ENCODE data around the gene RNASE7. TPM values are rescaled to one million over a fixed set of nuclear protein-coding genes. Genes with fewer than 3 reads are reported as not detected.
A peak's percentile ranks its signal among the peaks of the same experiment; 100 is the strongest.
"Not testable (repeated sequence)": the region's sequence is repeated elsewhere in the genome, so short reads cannot be mapped to it uniquely, and the experiment has no call there.

Gene RNASE7
- total RNA-seq, 1 donor from 2014 or later, result 12.1 TPM

- DNase-seq (ENCODE audit: low read depth), result peak; percentile 89
- Histone ChIP-seq H3K36me3 (ENCODE audit: control insufficient read depth, insufficient read depth, low read length) (peaks cover 18% of the 10 kb centered on the region), H3K4me3 (ENCODE audit: low read depth, low read length) (no peak within 1 kb of the TSS), H3K27me3 (ENCODE audit: control insufficient read depth, insufficient read depth, low read length) (no peaks in the 10 kb centered on the region)
- no peak for TF ChIP-seq CTCF (IDR thresholded peaks at IDR 0.05; ENCODE audit: insufficient read depth, low read length, severe bottlenecking)
- FAIRE-seq, result peak; percentile 43
Observed at GRCh38 chr14:20998674-20999366, 43.3 kb upstream of the RNASE7 start, which contains the start of gene SLC39A2. TSS of gene SLC39A2 (plus strand) at chr14:20999293. CDS start at chr14:20999447, 154 bp downstream.

- DNase-seq (ENCODE audit: low read depth), result no peak
- Histone ChIP-seq H3K36me3 (ENCODE audit: control insufficient read depth, insufficient read depth, low read length) (peaks cover 12% of the 10 kb centered on the region), H3K4me3 (ENCODE audit: low read depth, low read length) (no peak overlapping the region), H3K27me3 (ENCODE audit: control insufficient read depth, insufficient read depth, low read length) (no peaks in the 10 kb centered on the region)
- no peak for FAIRE-seq
- TF ChIP-seq CTCF (IDR thresholded peaks at IDR 0.05; ENCODE audit: insufficient read depth, low read length, severe bottlenecking), result no peak
Observed at GRCh38 chr14:20999591-20999990, 42.6 kb upstream of the RNASE7 start.

DNA sequence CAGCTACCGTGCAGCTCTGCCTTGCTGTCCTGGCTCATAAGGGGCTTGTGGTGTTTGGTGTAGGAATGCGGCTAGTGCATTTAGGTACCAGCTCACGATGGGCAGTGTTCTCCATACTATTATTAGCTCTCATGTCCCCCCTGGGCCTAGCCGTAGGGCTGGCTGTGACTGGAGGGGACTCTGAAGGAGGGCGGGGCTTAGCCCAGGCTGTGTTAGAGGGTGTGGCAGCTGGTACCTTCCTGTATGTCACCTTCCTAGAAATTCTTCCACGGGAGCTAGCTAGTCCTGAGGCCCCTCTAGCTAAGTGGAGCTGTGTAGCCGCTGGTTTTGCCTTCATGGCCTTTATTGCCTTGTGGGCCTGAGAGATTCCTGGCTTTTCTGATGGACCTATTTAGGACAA lies 40.9 kb upstream of the RNASE7 start:
- Histone ChIP-seq H3K4me3 (ENCODE audit: low read depth, low read length) (no peak overlapping the region), H3K27me3 (ENCODE audit: control insufficient read depth, insufficient read depth, low read length) (no peaks in the 10 kb centered on the region), H3K36me3 (ENCODE audit: control insufficient read depth, insufficient read depth, low read length) (peaks cover 2% of the 10 kb centered on the region)
- no peak for TF ChIP-seq CTCF (IDR thresholded peaks at IDR 0.05; ENCODE audit: insufficient read depth, low read length, severe bottlenecking)
- DNase-seq (ENCODE audit: low read depth) (no peak), FAIRE-seq (no peak)

DNA sequence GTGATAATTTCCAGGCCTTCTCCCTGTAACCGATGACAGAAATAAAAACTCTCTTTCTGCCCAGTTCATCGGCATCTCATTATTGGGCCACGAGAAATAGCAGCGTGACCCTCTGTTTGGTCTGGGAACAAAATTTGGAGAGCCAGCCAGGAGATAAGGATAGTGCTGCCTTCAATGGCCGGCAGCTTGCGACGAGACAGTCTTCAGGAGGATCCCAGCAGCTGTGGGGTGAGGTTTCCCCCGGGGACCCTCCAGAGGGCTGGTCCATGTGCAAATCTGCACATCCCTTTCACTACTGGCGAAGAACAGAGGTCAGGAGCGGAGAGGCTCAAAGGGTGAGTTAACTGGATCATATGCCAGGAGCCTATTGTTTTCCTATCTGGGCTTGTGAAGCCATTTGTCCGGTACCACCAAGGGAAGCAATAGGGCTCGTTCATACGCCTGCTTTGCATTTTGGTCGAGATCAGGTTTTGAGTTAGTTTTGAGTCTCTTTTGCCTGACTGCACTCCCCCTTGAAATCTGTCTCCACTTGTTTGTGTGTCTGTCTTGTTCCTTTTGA lies 38.3 kb upstream of the RNASE7 start:
- H3K36me3 ChIP-seq (ENCODE audit: control insufficient read depth, insufficient read depth, low read length), result no peaks in the 10 kb centered on the region
- no peak for DNase-seq (ENCODE audit: low read depth)
- no peak overlapping the region for H3K4me3 ChIP-seq (ENCODE audit: low read depth, low read length)

GRCh38 chr14:21009721-21010120 lies 32.4 kb upstream of the RNASE7 start:
- FAIRE-seq; H3K27me3 ChIP-seq (ENCODE audit: control insufficient read depth, insufficient read depth, low read length); H3K36me3 ChIP-seq (ENCODE audit: control insufficient read depth, insufficient read depth, low read length); H3K4me3 ChIP-seq (ENCODE audit: low read depth, low read length); DNase-seq (ENCODE audit: low read depth): not testable (repeated sequence)

More for the DNA sequence above, 38.3 kb upstream of the RNASE7 start:
- FAIRE-seq, result no peak
- H3K27me3 ChIP-seq (ENCODE audit: control insufficient read depth, insufficient read depth, low read length), result no peaks in the 10 kb centered on the region
- no peak for TF ChIP-seq CTCF (IDR thresholded peaks at IDR 0.05; ENCODE audit: insufficient read depth, low read length, severe bottlenecking)

DNA sequence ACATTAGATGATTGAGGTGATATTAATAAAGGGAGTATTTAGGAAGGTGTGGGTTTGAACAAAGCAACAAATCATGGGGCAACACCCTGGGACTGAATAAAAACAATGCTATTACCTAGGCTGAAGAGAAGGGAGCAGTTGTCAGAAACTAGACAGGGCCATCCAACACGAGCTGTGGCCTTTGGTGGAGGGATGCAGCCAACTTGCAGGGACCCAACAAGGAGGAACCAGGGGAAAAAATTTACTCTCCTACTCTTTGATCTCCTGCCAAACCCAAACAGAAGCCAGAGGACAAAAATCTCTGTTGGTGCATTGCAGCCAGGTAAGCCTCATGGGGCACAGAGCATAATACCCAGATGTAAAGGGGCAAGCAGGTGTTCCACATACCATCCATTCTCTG lies 31.0 kb upstream of the RNASE7 start:
- DNase-seq (ENCODE audit: low read depth), result no peak
- Histone ChIP-seq H3K27me3 (ENCODE audit: control insufficient read depth, insufficient read depth, low read length) (no peaks in the 10 kb centered on the region), H3K36me3 (ENCODE audit: control insufficient read depth, insufficient read depth, low read length) (no peaks in the 10 kb centered on the region), H3K4me3 (ENCODE audit: low read depth, low read length) (no peak overlapping the region)
- TF ChIP-seq CTCF (IDR thresholded peaks at IDR 0.05; ENCODE audit: insufficient read depth, low read length, severe bottlenecking), result no peak
- no peak for FAIRE-seq

All from bronchial epithelial cell (primary cell).